AG09309 (cell line): ENCODE data around the gene DPEP3.

Experiments used
- DNase-seq: peaks from one replicate; pipeline ENCODE4 v3.0.0-alpha.2; 2010; ENCODE audit warnings: low read depth
- H3K4me3 ChIP-seq: 2 replicates; pipeline ENCODE4 v1.5.1; 2011; ENCODE audit warnings: mild to moderate bottlenecking, low read depth, low read length, moderate library complexity; ENCODE audit not compliant: control insufficient read depth
- CTCF ChIP-seq: IDR thresholded peaks from 2 replicates; pipeline ENCODE4 v1.5.1; 2011; ENCODE audit warnings: mild to moderate bottlenecking, low read depth, low read length, inconsistent platforms; ENCODE audit not compliant: insufficient read depth, control insufficient read depth; ENCODE audit errors: missing control alignments

The DPEP3 gene

GRCh38 chr16:67992661-67993206 is 12.4 kb upstream of the DPEP3 start:
- H3K4me3 ChIP-seq, result no peak overlapping the region
- DNase-seq, result no peak
- no peak for TF ChIP-seq CTCF

- no peak for TF ChIP-seq CTCF
- no peak overlapping the region for H3K4me3 ChIP-seq
- no peak for DNase-seq
Observed at GRCh38 chr16:67990018-67990386, 9.7 kb upstream of the DPEP3 start.

- no peak overlapping the region for H3K4me3 ChIP-seq
- no peak for DNase-seq
- TF ChIP-seq CTCF, result no peak
Observed at GRCh38 chr16:67989322-67990017, 9.2 kb upstream of the DPEP3 start.

GRCh38 chr16:67988675-67989074 is 8.4 kb upstream of the DPEP3 start:
- DNase-seq, result no peak
- no peak overlapping the region for H3K4me3 ChIP-seq
- TF ChIP-seq CTCF, result no peak

- TF ChIP-seq CTCF, result no peak
- H3K4me3 ChIP-seq, result no peak overlapping the region
- no peak for DNase-seq
Observed at GRCh38 chr16:67987460-67988160, 7.3 kb upstream of the DPEP3 start.

- H3K4me3 ChIP-seq, result no peak overlapping the region
- no peak for DNase-seq
Observed at GRCh38 chr16:67986949-67987348, 6.7 kb upstream of the DPEP3 start.

More at GRCh38 chr16:67986949-67987348, 6.7 kb upstream of the DPEP3 start:
- TF ChIP-seq CTCF, result no peak
